Globus pallidus (tissue), 1 donor: ENCODE measurements around the gene IBA57.
A peak's percentile ranks its signal among the peaks of the same experiment; 100 is the strongest.
"Not testable (repeated sequence)": the region's sequence is repeated elsewhere in the genome, so short reads cannot be mapped to it uniquely, and the experiment has no call there.

Source experiments
- DNase-seq: peaks from one replicate; pipeline ENCODE4 v3.0.0-alpha.2; 2015; ENCODE audit warnings: low spot score

IBA57 gene

DNA sequence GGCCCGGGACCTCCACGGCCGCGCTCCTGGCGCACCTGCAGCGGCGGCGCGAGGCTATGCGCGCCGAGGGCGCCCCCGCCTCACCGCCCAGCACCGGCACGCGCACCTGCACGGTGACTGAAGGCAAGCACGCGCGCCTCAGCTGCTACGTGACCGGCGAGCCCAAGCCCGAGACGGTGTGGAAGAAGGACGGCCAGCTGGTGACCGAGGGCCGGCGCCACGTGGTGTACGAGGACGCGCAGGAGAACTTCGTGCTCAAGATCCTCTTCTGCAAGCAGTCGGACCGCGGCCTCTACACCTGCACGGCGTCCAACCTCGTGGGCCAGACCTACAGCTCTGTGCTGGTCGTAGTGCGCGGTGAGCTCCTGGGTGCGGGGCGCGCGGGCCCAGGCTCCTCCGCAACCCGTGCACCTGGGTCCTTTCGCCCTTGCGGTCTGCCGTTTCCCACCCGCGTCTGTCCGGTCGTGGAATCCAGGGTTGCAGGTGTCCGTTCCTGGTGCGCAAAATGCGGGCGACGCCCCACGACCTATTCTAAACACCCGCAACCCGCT, 46.9 kb downstream of the IBA57 start:
- DNase-seq = no peak

GRCh38 chr1:228212966-228213844, 47.6 kb downstream of the IBA57 start:
- peak; percentile 46 for DNase-seq

DNA sequence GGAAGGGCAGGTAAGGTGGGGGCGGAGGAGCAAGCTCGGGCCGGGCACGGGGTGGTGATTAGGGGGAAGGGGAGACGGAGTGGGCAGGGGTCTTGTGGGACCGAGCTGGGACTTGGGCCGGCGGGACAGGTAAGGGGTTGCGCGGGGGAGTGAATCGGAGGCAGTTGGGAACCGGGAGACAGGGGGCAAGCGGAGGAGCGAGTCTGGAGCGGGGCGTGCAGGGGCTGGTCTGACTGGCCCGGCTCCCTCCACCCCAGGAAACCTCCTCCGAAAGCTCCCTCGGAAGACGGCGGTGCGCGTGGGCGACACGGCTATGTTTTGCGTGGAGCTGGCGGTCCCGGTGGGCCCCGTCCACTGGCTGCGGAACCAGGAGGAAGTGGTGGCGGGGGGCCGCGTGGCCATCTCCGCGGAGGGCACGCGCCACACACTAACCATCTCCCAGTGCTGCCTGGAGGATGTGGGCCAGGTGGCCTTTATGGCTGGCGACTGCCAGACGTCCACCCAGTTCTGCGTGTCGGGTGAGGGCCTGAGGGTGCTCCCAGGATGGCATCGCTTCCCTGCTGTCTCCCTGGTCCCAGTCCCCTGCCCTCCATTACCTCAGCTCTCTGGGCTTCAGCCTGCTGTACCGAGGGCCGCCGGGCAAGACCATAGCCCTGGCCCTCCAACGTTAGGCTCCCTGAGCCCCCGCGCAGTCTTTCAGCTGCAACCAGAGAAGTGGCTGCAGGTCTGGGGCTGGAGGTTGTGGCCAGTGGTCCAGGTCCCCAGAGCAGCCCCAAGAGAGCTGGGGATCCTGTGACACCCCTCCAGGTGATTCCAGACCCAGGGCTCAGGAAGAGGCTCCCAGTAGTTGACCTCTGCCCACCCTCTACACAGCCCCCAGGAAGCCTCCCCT, 48.6 kb downstream of the IBA57 start:
- no peak for DNase-seq

DNA sequence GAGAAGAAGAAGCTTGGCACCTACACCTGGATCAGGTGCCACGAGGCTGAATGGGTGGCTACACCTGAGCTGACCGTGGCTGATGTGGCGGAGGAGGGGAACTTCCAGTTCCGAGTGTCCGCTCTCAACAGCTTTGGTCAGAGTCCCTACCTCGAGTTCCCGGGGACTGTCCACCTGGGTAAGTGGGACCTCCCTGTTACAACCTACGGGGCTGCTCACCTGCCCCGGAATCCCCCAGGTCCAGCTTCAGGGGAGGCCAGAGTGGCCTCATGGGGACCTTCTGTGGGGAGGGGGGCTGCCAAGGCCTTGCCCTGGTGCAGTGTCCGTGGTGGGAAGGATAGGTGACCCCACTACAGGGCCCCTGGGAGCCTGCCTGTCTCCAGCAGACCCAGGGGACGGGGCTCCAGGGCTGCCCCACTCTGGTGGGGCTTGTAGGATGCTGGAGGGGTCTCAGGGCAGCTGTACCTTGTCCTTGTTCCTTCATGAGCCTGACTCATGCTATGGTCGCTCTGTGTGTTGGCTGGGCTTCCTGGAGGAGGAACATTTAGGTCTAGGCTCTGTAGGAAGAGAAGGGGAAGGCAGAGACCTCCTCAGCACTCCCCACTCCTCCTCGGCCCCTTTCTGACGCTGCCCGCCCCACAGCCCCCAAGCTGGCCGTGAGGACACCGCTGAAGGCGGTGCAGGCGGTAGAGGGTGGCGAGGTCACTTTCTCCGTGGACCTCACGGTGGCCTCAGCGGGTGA, 49.5 kb downstream of the IBA57 start:
- DNase-seq = no peak

DNA sequence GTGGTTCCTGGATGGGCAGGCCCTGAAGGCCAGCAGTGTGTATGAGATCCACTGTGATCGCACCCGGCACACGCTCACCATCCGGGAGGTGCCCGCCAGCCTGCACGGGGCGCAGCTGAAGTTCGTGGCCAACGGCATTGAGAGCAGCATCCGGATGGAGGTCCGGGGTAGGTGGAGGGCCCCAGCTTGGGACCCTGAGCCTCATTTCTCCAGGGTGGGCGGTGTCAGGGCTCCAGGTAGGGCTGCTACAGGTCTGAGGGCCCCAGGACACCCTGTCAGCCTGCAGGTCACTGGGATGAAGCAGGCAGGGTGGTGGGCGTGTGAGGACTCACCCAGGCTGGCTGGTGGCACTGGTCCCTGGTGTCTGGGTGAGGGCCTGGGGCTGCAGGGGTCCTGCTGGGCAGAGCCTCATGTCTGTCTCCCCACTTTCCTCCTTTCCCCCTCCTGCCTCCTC, 50.1 kb downstream of the IBA57 start:
- DNase-seq = no peak

GRCh38 chr1:228216371-228217320, 51.0 kb downstream of the IBA57 start:
- no peak for DNase-seq

DNA sequence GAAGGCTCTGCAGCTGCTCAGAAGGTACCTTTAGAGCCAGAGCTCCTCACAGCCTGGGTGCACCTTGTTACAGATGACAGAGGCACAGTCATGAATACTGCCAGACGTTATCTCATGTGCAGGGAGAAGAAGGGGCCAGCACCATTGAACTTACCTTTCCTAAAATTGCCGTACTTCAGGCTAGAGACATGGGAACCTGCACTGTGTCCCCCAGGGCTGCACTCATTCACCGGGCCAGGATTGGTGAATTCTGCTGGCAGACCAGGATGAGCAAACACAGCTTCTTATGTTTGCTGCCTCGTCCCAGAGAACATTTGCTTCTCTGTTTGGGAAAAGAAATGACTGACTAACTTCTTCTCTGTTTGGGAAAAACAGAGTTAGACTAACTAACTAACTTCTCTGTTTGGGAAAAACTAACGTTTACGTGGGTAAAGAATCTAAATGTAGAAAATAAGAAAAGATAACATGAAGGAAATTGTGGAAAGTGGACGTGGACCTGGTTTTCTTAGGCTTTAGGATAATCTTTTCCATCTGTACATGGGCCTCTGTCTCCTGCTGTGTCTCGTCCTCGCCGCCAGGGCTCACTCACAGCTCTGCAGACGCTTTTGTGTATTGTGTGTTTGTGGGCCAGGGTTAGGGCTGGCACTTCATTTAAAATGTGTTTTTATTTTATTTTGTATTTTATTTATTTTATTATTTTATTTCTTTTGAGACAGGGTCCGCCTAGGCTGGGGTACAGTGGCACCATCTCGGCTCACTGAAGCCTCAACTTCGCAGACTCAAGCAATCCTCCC, 52.1 kb downstream of the IBA57 start:
- no peak for DNase-seq

- DNase-seq = no peak
Measured at GRCh38 chr1:228218513-228219244, 53.1 kb downstream of the IBA57 start.

DNA sequence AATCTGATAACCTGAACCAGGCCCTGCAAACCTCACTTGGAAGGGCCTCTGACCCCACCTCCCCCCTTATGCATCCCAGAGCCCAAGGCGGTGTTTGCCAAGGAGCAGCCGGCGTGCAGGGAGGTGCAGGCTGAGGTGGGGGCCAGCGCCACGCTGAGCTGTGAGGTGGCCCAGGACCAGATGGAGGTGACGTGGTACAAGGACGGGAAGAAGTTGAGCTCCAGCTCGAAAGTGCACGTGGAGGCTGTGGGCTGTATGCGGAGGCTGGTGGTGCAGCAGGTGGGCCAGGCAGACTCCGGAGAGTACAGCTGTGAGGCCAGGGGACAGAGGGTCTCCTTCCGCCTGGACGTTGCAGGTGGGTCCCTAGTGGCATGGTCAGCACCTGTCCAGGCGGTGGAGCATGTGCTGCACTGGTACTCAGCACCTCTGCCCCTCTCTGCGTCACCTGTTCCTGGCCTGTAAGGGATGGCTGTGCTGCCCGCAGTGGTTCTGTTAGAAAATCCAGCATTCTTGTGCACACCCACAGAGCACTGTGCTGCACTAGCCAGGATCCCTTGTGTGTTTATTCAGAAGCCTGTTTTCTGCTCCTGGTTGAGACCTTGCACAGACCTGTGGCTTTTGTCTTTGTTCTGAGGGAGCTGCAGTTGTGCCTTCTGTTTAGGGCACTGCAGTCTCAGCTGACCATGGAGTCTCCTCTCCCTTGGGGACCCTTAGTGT, 53.8 kb downstream of the IBA57 start:
- DNase-seq = no peak

DNA sequence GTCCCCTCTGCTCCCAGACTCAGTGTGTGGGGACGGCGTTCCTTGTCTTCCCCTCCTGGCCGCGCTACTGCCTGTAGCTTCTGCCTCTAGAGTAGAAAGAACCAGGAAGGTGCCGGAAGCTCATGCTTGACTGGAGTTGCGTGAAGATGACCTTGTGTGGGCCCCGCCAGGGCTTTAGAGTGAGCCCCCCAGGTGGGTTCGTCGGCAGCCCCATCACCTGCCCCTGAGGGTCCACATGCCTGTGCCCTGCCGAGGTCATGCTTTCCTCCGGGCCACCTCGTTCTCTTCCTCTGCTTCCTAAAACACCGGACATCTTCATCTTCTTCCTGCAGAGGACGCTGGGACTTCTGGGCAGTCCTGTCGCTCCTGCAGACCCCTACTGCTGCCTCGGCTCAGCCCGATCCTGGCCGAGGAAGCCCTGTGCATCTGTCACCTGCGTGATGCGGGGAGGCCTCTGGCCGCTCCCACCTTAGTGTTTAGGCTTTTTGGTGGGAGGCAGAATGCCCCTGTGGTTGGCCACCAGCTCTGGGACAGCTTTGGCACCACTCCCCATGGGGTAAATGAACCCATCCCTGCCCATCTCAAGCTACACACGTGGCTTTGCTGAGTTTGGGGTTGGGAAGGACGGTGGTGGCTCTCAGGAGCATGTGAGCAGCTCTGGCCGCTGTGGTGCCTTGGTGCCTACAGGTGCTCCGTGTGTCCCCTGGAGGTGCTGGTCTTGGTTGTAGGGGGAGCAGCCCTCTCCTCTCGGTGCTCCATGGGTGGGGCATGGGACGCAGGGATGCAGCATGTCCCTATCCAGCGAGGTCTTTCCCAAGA, 54.6 kb downstream of the IBA57 start:
- no peak for DNase-seq

GRCh38 chr1:228221097-228221496, 55.5 kb downstream of the IBA57 start:
- not testable (repeated sequence) for DNase-seq

DNA sequence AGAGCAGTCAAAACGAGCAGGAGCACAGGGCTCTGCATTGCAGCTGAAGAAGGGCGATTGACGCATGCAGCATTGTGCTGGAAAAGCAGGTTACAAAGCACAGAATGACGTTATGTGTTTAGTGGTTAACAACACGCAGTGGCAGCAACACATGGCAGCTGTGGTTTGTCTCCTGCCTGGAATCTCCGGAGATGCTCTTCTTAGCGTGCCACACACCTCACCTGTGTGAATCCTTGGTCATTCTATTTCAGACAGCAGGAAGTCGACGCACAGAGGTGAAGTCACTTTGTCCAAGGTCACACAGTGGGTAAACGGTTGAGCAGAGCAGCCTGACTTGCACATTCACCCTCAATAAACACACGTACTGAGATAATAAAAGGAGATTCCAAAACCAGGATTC, 56.9 kb downstream of the IBA57 start:
- no peak for DNase-seq

GRCh38 chr1:228224198-228225164, 58.9 kb downstream of the IBA57 start:
- no peak for DNase-seq

DNA sequence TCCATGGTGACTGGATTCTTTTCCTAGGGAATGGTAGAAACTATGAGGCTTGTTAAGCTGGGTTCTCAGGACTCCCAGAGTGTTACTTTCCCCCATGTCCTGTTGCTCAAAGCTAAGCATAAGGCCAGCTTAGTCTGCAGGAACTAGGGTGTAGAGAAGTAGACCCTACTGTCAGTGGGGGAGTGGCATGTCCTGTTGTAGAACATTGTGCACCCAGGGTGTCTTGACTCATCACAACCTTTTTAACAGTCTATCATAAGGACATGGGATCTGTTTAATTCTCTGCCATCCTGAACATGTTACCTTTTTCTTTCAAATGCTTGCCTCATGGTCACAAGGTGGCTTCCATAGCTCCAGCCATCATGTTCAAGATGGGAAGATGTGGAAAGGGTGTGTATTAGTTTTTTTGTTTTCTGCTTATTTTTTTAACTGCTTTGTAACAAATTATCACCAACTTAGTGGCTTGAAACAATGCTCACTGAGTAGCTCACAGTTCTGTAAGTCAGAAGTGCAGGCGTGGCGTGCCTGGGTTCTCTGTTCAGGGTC, 59.6 kb downstream of the IBA57 start:
- no peak for DNase-seq

DNA sequence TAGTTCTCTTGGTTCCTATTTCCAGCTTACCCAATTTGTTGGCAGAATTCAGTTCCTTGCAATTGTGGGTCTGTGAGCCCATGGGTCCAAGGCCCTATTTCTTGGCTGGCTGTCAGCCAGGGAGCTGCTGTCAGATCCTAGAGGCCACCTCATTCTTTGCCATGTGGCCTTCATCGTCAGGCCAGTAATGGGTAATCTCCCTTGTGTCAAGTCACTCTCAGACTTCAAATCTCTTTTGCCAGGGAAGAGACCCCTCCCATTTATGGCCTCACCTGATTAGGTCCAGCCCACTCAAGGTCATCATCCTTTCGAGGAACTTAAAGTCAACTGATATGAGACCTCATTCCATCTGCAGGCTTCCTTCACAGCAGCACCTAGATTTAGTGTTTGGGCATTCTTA, 60.1 kb downstream of the IBA57 start:
- DNase-seq = no peak
